GM12872 (cell line): ENCODE data around the gene TCP10L.

Experiments
- CTCF ChIP-seq: IDR thresholded peaks from 3 replicates; pipeline ENCODE4 v1.5.1; 2011; ENCODE audit warnings: low read depth, mild to moderate bottlenecking, low read length, moderate library complexity; ENCODE audit not compliant: insufficient read depth

Gene TCP10L

DNA sequence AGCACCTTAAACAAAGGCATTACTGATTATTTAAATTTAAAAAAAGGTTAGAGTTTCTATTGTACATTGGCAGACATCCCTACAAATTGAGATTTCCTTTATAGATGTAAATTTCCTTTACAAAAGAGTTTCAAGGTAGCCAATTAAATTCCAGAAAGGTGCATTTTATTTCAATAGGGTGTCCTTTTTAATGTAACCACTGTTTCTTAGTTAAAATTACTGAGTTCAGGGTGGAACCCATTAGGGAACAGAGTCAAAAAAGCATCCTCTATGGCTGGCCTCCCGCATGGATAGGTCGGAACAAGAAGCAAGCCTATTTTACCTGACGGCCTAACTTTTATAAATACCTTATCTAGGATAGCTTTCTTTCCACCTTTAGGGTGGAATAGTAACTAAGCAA lies 24.4 kb downstream of the TCP10L start:
- no peak for TF ChIP-seq CTCF

- no peak for TF ChIP-seq CTCF
Observed at GRCh38 chr21:32559006-32559610, 26.2 kb downstream of the TCP10L start.

DNA sequence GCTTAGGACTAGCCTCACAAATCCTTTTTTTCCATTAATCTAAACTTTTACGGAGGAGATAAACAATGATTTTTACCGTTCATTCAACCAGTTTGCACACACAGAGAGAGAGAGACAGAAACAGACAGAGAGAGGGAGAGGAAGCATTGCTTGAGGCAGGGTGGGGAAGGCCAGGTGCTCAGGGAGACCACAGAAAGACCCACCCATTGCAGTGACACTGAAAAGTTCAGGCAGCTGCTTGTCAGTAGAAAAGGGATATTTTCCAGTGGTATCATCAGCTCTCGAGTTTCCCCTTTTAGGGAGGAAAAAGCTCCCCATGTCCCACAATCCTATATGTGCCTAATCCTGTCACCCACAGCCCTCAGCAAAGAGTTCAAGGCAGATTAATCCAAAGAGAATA lies 27.2 kb downstream of the TCP10L start:
- TF ChIP-seq CTCF: no peak

GRCh38 chr21:32554832-32555638 lies 30.3 kb downstream of the TCP10L start:
- TF ChIP-seq CTCF: no peak

DNA sequence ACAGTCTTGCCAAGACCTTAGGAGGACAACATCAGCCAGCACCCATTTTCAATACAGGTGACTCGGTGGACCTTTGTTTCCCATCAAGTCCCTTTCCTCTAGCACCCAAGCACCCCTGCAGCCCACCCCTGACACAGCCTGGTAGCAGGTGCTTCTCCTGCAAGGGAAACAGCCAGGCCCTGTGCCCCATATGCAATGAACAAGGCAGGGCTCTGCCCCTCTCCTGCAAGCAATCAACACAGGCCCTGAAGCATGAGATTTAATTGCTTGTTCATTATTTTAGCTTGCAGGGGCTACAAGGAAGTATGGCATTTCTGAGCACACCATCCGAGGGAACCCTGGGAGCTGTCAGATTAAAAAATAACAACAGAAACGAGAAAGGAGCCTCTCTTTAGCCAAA lies 35.4 kb downstream of the TCP10L start:
- TF ChIP-seq CTCF: no peak

- TF ChIP-seq CTCF: no peak
Observed at GRCh38 chr21:32549440-32549839, 35.9 kb downstream of the TCP10L start.

GRCh38 chr21:32548978-32549377 lies 36.3 kb downstream of the TCP10L start:
- TF ChIP-seq CTCF: no peak
